Mesenchymal stem cell (in vitro differentiated cells and primary cell): ENCODE results near the gene BCR. TPM values are rescaled to one million over a fixed set of nuclear protein-coding genes. Genes with fewer than 3 reads are reported as not detected.
A peak's percentile ranks its signal among the peaks of the same experiment; 100 is the strongest.

Source experiments
- DNase-seq: peaks from one replicate; pipeline ENCODE4 v3.0.0-alpha.2; 2013
- H2AFZ ChIP-seq: one replicate; pipeline ENCODE4 v1.6.1; 2013; ENCODE audit warnings: low read depth, mild to moderate bottlenecking, control low read depth, inconsistent platforms, low read length, moderate library complexity
- H2AK5ac ChIP-seq: 2 replicates; pipeline ENCODE4 v1.6.1; 2013; ENCODE audit warnings: low read length, moderate library complexity, mild to moderate bottlenecking, inconsistent platforms; ENCODE audit not compliant: severe bottlenecking
- H2BK120ac ChIP-seq: one replicate; pipeline ENCODE4 v1.6.1; 2013; ENCODE audit warnings: low read depth, mild to moderate bottlenecking, inconsistent platforms, low read length, moderate library complexity
- H2BK12ac ChIP-seq, 2 experiments: one replicate each; pipeline ENCODE4 v1.6.1; 2013; ENCODE audit warnings: inconsistent platforms in 2 of 2, low read length in 2 of 2, mild to moderate bottlenecking in 2 of 2, moderate library complexity in 2 of 2, control low read depth in 1 of 2
- H2BK15ac ChIP-seq: one replicate; pipeline ENCODE4 v1.6.1; 2013; ENCODE audit warnings: mild to moderate bottlenecking, low read depth, inconsistent platforms; ENCODE audit not compliant: poor library complexity, severe bottlenecking
- H2BK5ac ChIP-seq: 2 replicates; pipeline ENCODE4 v1.6.1; 2013; ENCODE audit warnings: low read depth, mild to moderate bottlenecking, low read length, control low read depth, inconsistent platforms; ENCODE audit not compliant: poor library complexity, severe bottlenecking
- H3K14ac ChIP-seq, 2 experiments: one replicate each; pipeline ENCODE4 v1.6.1; 2013; ENCODE audit warnings: inconsistent platforms in 2 of 2, low read length in 2 of 2, control low read depth in 1 of 2, mild to moderate bottlenecking in 1 of 2, moderate library complexity in 1 of 2
- H3K18ac ChIP-seq, 2 experiments: one replicate each; pipeline ENCODE4 v1.6.1; 2013; ENCODE audit warnings: inconsistent platforms in 2 of 2, low read length in 2 of 2, control low read depth in 1 of 2, low read depth in 1 of 2, mild to moderate bottlenecking in 1 of 2
- H3K23ac ChIP-seq, 2 experiments: one replicate each; pipeline ENCODE4 v1.6.1; 2013; ENCODE audit warnings: inconsistent platforms in 2 of 2, low read length in 2 of 2, mild to moderate bottlenecking in 2 of 2, moderate library complexity in 2 of 2, control low read depth in 1 of 2
- H3K27ac ChIP-seq: 2 replicates; pipeline ENCODE4 v1.5.1; 2013; ENCODE audit warnings: mild to moderate bottlenecking, moderate library complexity, low read length, control low read depth, inconsistent platforms; ENCODE audit not compliant: poor library complexity, severe bottlenecking
- H3K27me3 ChIP-seq, 2 experiments: 2 replicates each; pipeline versions ENCODE4 v1.6.1 to v1.7.0; 2013; ENCODE audit warnings: low read length in 2 of 2, mild to moderate bottlenecking in 2 of 2, moderate library complexity in 2 of 2, control low read depth in 1 of 2, inconsistent platforms in 1 of 2; ENCODE audit not compliant: control insufficient read depth in 1 of 2, insufficient read depth in 1 of 2
- H3K36me3 ChIP-seq, 2 experiments: 2 replicates each; pipeline versions ENCODE4 v1.6.1 to v1.7.0; 2013; ENCODE audit warnings: low read length in 2 of 2, control low read depth in 1 of 2, inconsistent platforms in 1 of 2, low read depth in 1 of 2, mild to moderate bottlenecking in 1 of 2; ENCODE audit not compliant: insufficient read depth in 2 of 2, control insufficient read depth in 1 of 2
- H3K4ac ChIP-seq, 2 experiments: one replicate each; pipeline ENCODE4 v1.6.1; 2013; ENCODE audit warnings: inconsistent platforms in 2 of 2, low read length in 2 of 2, mild to moderate bottlenecking in 2 of 2, moderate library complexity in 2 of 2, control low read depth in 1 of 2, low read depth in 1 of 2
- H3K4me1 ChIP-seq: 2 replicates; pipeline ENCODE4 v1.6.1; 2013; ENCODE audit warnings: low read depth, low read length, control low read depth; ENCODE audit not compliant: control insufficient read depth, insufficient read depth
- H3K4me2 ChIP-seq: 2 replicates; pipeline ENCODE4 v1.6.1; 2013; ENCODE audit warnings: low read length, mild to moderate bottlenecking, inconsistent platforms; ENCODE audit not compliant: poor library complexity, severe bottlenecking
- H3K4me3 ChIP-seq, 2 experiments: 2 replicates each; pipeline versions ENCODE4 v1.5.1 to v1.7.0; 2013; ENCODE audit warnings: low read length in 2 of 2, mild to moderate bottlenecking in 2 of 2, control low read depth in 1 of 2, low read depth in 1 of 2; ENCODE audit not compliant: insufficient read depth in 1 of 2
- H3K79me1 ChIP-seq: replicated peaks from 2 replicates; pipeline ENCODE4 v1.6.1; 2013; ENCODE audit warnings: mild to moderate bottlenecking, control low read depth, low read length, inconsistent platforms; ENCODE audit not compliant: poor library complexity, severe bottlenecking
- H3K9ac ChIP-seq: 2 replicates; pipeline ENCODE4 v1.7.0; 2013; ENCODE audit warnings: mild to moderate bottlenecking, low read length, moderate library complexity
- H3K9me3 ChIP-seq: 2 replicates; pipeline ENCODE4 v1.7.0; 2013; ENCODE audit warnings: mild to moderate bottlenecking, low read length; ENCODE audit not compliant: control insufficient read depth
- H4K8ac ChIP-seq: one replicate; pipeline ENCODE4 v1.6.1; 2013; ENCODE audit warnings: inconsistent platforms, mild to moderate bottlenecking, low read length, moderate library complexity
- H4K91ac ChIP-seq: one replicate; pipeline ENCODE4 v1.6.1; 2013; ENCODE audit warnings: mild to moderate bottlenecking, low read length, inconsistent platforms
- WGBS: methylation state at CpG from one replicate; pipeline ENCODE4 v1.1.7; 2013; ENCODE audit warnings: mixed read lengths; 5-methylcytosine and 5-hydroxymethylcytosine counted together
- polyA plus RNA-seq, 2 experiments: library from polyadenylated mRNA; stranded (reverse); fragments of 200-250 nt; gene quantifications; one replicate each; pipeline ENCODE4 v1.2.3, GENCODE V29; 2013

The BCR gene
- polyA plus RNA-seq (2013, experiment 1 of 2), result 7.3 TPM
- 7.1 TPM for polyA plus RNA-seq (2013, experiment 2 of 2)

DNA sequence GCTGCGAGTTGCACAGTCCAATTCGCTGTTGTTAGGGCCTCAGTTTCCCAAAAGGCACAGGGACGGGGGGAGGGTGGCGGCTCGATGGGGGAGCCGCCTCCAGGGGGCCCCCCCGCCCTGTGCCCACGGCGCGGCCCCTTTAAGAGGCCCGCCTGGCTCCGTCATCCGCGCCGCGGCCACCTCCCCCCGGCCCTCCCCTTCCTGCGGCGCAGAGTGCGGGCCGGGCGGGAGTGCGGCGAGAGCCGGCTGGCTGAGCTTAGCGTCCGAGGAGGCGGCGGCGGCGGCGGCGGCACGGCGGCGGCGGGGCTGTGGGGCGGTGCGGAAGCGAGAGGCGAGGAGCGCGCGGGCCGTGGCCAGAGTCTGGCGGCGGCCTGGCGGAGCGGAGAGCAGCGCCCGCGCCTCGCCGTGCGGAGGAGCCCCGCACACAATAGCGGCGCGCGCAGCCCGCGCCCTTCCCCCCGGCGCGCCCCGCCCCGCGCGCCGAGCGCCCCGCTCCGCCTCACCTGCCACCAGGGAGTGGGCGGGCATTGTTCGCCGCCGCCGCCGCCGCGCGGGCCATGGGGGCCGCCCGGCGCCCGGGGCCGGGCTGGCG, at the start of gene BCR:
BCR (plus strand) TSS at position 209 of the 592 bp plus-strand sequence. CDS start 452 bp downstream, outside the sequence.
- WGBS, result under 1% methylated on average over 22 of the region's 88 CpGs
- Histone ChIP-seq H2BK15ac (peak within 1 kb of the TSS; percentile 74), H2BK12ac (peak within 1 kb of the TSS in 1 of 2 experiments; percentile 45), H2AFZ (peak within 1 kb of the TSS; percentile 88), H3K4me3 (peak within 1 kb of the TSS; percentile 66 to 79), H4K8ac (peak within 1 kb of the TSS; percentile 71), H3K18ac (peak within 1 kb of the TSS; percentile 52 to 71), H3K27me3 (no peaks in the 10 kb centered on the region), H3K9me3 (peaks cover 19% of the 10 kb centered on the region), H3K23ac (peak within 1 kb of the TSS in 1 of 2 experiments; percentile 96), H3K36me3 (peaks cover 8% of the 10 kb centered on the region in 2 experiments), H4K91ac (peak within 1 kb of the TSS; percentile 52), H2AK5ac (peak within 1 kb of the TSS; percentile 5), H3K9ac (peak within 1 kb of the TSS; percentile 77), H3K4me2 (peak within 1 kb of the TSS; percentile 77), H3K4me1 (peaks cover 44% of the 10 kb centered on the region), H3K27ac (no peak within 1 kb of the TSS), H2BK5ac (no peak within 1 kb of the TSS), H3K4ac (peak within 1 kb of the TSS; percentile 28 to 42), H2BK120ac (no peak within 1 kb of the TSS), H3K14ac (peak within 1 kb of the TSS in 1 of 2 experiments; percentile 35), H3K79me1 (peaks cover 16% of the 10 kb centered on the region)
- peak; percentile 66 for DNase-seq

- Histone ChIP-seq H3K4me1 (peaks cover 2% of the 10 kb centered on the region), H3K9ac (no peak overlapping the region), H3K27me3 (peaks cover 20 to 33% of the 10 kb centered on the region in 2 experiments), H2BK5ac (no peak overlapping the region), H2BK12ac (no peak overlapping the region), H3K27ac (no peak overlapping the region), H3K36me3 (no peaks in the 10 kb centered on the region), H3K9me3 (no peaks in the 10 kb centered on the region), H4K8ac (no peak overlapping the region), H2BK120ac (no peak overlapping the region), H3K4me2 (no peak overlapping the region), H2AK5ac (no peak overlapping the region), H2BK15ac (no peak overlapping the region), H3K18ac (no peak overlapping the region), H3K79me1 (no peaks in the 10 kb centered on the region), H3K23ac (no peak overlapping the region), H3K14ac (no peak overlapping the region), H3K4ac (no peak overlapping the region), H4K91ac (no peak overlapping the region), H3K4me3 (no peak overlapping the region), H2AFZ (no peak overlapping the region)
- WGBS, result 55% methylated on average over 3 of the region's 3 CpGs
- no peak for DNase-seq
These were observed 49.6 kb upstream of the BCR start for GRCh38 chr22:23130697-23131096.

GRCh38 chr22:23131931-23132330, 48.4 kb upstream of the BCR start:
- no peak overlapping the region for H3K23ac ChIP-seq
- no peak overlapping the region for H2BK12ac ChIP-seq
- no peak overlapping the region for H2BK120ac ChIP-seq
- no peak overlapping the region for H3K4ac ChIP-seq
- H3K36me3 ChIP-seq, result no peaks in the 10 kb centered on the region
- no peak overlapping the region for H3K18ac ChIP-seq
- 82% methylated on average over 6 of the region's 6 CpGs for WGBS
- no peak overlapping the region for H4K8ac ChIP-seq
- no peak overlapping the region for H3K4me2 ChIP-seq
- no peak overlapping the region for H3K14ac ChIP-seq
- H4K91ac ChIP-seq, result no peak overlapping the region
- H3K27me3 ChIP-seq, result peaks cover 10 to 22% of the 10 kb centered on the region in 2 experiments
- no peak overlapping the region for H2BK15ac ChIP-seq
- H3K79me1 ChIP-seq, result no peaks in the 10 kb centered on the region
- no peak overlapping the region for H2AK5ac ChIP-seq
- no peak for DNase-seq
- no peak overlapping the region for H3K9ac ChIP-seq
- no peak overlapping the region for H2AFZ ChIP-seq
- H2BK5ac ChIP-seq, result no peak overlapping the region
- H3K4me3 ChIP-seq, result no peak overlapping the region
- H3K4me1 ChIP-seq, result peaks cover 2% of the 10 kb centered on the region
- no peaks in the 10 kb centered on the region for H3K9me3 ChIP-seq
- H3K27ac ChIP-seq, result no peak overlapping the region

DNA sequence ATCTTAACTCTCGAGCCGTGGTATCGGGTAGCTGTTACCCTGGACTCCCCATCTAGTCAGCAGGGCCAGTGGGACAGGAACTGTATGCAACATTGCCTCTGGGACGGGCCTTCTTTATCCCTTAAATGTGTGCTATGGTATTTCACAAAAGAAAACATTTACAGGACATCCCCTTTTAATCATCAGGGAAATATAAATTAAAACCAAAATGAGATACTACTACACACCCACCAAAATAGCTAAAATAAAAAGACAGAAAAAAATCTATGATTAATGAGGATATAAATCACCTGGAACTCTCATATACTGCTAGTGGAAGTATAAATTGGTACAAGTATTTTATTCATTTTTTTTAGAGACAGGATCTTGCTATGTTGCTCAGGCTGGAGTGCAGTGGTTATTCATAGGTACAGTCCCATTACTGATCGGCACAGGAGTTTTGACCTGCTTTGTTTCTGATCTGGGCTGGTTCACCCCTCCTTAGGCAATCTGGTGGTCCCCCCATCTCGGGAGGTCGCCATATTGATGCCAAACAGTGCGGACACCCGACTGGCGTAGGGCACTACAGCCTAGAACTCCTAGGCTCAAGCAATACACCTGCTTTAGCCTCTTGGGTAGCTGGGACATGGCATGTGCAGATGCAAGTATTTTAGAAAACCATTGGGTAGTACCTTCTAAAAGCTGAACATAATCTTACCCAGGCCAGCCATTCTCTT, 47.8 kb upstream of the BCR start:
- Histone ChIP-seq H2BK15ac (no peak overlapping the region), H3K14ac (no peak overlapping the region), H3K4me2 (no peak overlapping the region), H2BK120ac (no peak overlapping the region), H4K8ac (no peak overlapping the region), H3K23ac (no peak overlapping the region), H3K36me3 (no peaks in the 10 kb centered on the region), H2BK12ac (no peak overlapping the region), H3K4ac (no peak overlapping the region), H3K4me3 (no peak overlapping the region), H2BK5ac (no peak overlapping the region), H3K4me1 (peaks cover 2% of the 10 kb centered on the region), H3K9ac (no peak overlapping the region), H3K27ac (no peak overlapping the region), H2AK5ac (no peak overlapping the region), H3K18ac (no peak overlapping the region), H3K9me3 (no peaks in the 10 kb centered on the region), H4K91ac (no peak overlapping the region), H3K27me3 (peaks cover 4 to 17% of the 10 kb centered on the region in 2 experiments), H2AFZ (no peak overlapping the region), H3K79me1 (no peaks in the 10 kb centered on the region)
- 82% methylated on average over 8 of the region's 10 CpGs for WGBS
- no peak for DNase-seq
